ENCODE results near the gene SSTR3.
A peak's percentile ranks its signal among the peaks of the same experiment; 100 is the strongest.
"Not testable (repeated sequence)": the region's sequence is repeated elsewhere in the genome, so short reads cannot be mapped to it uniquely, and the experiment has no call there.

The SSTR3 gene

GRCh38 chr22:37201443-37201820 is 10.8 kb downstream of the SSTR3 start:
- H3K4me1 Mint-ChIP-seq (ENCODE audit: low read depth): peaks cover 43% of the 10 kb centered on the region
- H3K27me3 Mint-ChIP-seq: not testable (repeated sequence)

DNA sequence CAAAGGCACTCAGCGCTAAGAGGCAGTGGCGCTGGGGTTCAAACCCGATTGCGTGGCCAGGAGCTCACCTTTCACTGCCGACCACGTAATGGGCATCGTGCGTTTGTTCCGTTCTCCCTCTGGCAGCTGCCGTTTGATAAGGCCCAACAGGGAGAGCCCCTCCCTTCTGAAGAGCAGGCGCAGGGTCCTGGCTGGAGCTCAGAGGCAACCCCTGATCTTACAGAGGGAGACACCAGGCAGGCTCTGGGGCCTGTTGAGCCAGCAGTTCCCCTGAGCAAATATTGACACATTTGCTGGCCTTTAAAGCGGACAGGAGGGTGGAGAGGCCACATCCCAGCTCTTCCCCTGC is 12.5 kb downstream of the SSTR3 start:
- Mint-ChIP-seq H3K4me1 (ENCODE audit: low read depth) (peaks cover 43% of the 10 kb centered on the region), H3K9me3 (ENCODE audit: low read depth) (no peaks in the 10 kb centered on the region), H3K27me3 (no peaks in the 10 kb centered on the region), H3K27ac (peak overlapping the region; percentile 87), H3K36me3 (no peaks in the 10 kb centered on the region), H3K4me3 (peak overlapping the region; percentile 87)

More at GRCh38 chr22:37201443-37201820, 10.8 kb downstream of the SSTR3 start:
- H3K9me3 Mint-ChIP-seq (ENCODE audit: low read depth); H3K36me3 Mint-ChIP-seq; H3K4me3 Mint-ChIP-seq: not testable (repeated sequence)
- H3K27ac Mint-ChIP-seq: peak overlapping the region; percentile 50

DNA sequence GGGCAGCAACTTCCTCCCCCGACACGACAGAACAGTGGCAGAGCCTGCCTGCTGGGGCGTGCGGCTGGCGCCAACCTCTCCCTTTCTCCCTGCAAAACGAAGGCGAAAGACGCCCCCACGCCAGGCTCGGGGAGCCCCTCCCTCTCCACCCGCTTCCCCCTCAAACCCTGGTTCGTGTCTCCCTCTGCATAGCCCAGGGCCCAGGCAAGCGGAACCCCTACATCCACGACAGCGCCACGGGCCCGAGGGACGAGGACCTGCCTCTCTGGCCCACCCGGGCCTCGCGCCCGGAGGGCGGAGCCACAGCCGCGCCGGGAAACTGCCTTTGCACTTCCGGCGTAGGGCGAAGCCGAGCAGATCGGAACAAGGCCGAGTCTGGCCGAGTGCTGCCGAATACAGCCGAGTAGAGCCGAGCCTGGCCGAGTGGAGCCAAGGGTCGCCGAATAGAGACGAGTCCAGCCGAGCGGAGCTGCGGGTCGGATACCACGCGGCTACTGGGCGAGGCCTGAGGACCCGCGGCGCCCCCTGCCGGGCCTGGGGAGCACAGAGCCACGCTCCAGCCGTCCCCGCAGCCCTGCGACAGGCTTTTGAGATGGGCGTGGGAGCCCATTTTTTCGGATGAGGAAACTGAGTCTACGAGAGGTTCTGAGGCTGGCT is 13.0 kb downstream of the SSTR3 start:
- H3K27me3 Mint-ChIP-seq: no peaks in the 10 kb centered on the region
- peak overlapping the region; percentile 87 for H3K27ac Mint-ChIP-seq
- no peaks in the 10 kb centered on the region for H3K9me3 Mint-ChIP-seq (ENCODE audit: low read depth)
- peaks cover 44% of the 10 kb centered on the region for H3K4me1 Mint-ChIP-seq (ENCODE audit: low read depth)
- peak overlapping the region; percentile 87 for H3K4me3 Mint-ChIP-seq
- H3K36me3 Mint-ChIP-seq: no peaks in the 10 kb centered on the region

- Mint-ChIP-seq H3K27me3 (no peaks in the 10 kb centered on the region), H3K4me1 (ENCODE audit: low read depth) (peaks cover 51% of the 10 kb centered on the region), H3K4me3 (peak overlapping the region; percentile 87), H3K27ac (peak overlapping the region; percentile 96), H3K9me3 (ENCODE audit: low read depth) (no peaks in the 10 kb centered on the region), H3K36me3 (no peaks in the 10 kb centered on the region)
Measured at GRCh38 chr22:37198258-37199102, 13.8 kb downstream of the SSTR3 start.

DNA sequence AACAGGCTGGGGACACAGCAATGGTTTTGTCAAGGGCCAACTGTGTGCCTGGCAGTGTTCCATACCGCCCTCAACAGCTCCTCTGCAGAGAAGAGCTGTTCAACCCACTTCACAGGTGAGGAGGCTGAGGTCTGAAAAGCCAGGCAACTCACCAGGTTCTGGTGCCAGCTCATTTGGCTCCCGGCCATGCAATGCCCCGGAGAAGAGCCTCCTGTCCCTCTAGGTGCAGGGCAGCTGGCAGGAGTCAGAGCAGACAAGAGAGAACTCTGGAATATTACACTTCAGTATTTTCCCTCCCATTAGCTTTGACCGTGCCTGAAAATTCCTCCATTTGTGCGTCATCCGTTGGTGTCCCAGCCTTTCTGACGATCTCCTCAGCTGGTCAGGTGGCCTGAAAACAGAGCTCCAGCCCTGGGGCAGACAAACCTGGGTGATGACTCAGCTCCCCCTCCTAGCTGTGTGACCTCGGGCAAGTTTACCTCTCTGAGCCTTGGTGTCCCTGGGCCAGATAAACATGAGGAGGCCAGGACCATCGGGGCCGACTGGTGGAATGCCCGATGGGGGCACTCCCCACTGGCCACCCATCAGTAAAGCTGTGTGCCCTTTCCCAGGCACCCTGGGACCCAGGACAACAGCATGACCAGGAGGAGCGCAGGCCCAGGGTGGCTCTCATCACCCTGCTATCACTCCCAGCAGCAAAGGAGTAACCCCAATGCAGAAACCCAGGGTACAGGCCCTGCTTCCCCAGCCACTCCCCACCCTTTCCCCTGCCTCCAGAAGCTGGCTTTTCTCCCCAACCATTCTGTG is 14.6 kb downstream of the SSTR3 start:
- Mint-ChIP-seq H3K4me3 (peak overlapping the region; percentile 87), H3K36me3 (no peaks in the 10 kb centered on the region), H3K27ac (peak overlapping the region; percentile 96), H3K9me3 (ENCODE audit: low read depth) (no peaks in the 10 kb centered on the region), H3K27me3 (no peaks in the 10 kb centered on the region), H3K4me1 (ENCODE audit: low read depth) (peaks cover 58% of the 10 kb centered on the region)

- H3K36me3 Mint-ChIP-seq: no peaks in the 10 kb centered on the region
- no peak overlapping the region for H3K4me3 Mint-ChIP-seq
- no peaks in the 10 kb centered on the region for H3K9me3 Mint-ChIP-seq (ENCODE audit: low read depth)
- peaks cover 60% of the 10 kb centered on the region for H3K4me1 Mint-ChIP-seq (ENCODE audit: low read depth)
- H3K27me3 Mint-ChIP-seq: no peaks in the 10 kb centered on the region
- H3K27ac Mint-ChIP-seq: no peak overlapping the region
Measured at GRCh38 chr22:37196539-37197450, 15.5 kb downstream of the SSTR3 start.

- H3K9me3 Mint-ChIP-seq (ENCODE audit: low read depth): no peaks in the 10 kb centered on the region
- H3K36me3 Mint-ChIP-seq: no peaks in the 10 kb centered on the region
- H3K4me1 Mint-ChIP-seq (ENCODE audit: low read depth): peaks cover 55% of the 10 kb centered on the region
- H3K27ac Mint-ChIP-seq: peak overlapping the region; percentile 34
- no peaks in the 10 kb centered on the region for H3K27me3 Mint-ChIP-seq
- H3K4me3 Mint-ChIP-seq: no peak overlapping the region
Measured at GRCh38 chr22:37195921-37196320, 16.4 kb downstream of the SSTR3 start.

DNA sequence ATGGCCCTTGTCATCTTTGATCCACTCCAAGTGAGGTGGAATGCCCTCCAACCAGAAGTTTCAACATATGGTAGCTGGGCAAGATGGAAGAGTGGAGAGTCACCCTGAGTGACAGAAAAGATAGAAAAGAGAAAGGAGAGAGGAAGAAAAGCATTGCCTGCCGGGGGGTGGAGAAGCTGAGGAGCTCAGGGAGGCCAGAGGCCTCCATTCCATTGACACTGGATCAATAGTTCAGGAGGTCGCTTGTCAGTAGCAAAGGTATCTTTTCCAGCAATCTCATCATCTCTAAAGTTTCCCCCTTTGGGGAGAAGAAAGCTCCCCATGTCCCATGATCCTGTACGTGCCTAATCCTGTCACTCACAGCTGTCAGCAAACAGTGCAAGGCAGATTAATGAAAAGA is 17.5 kb downstream of the SSTR3 start:
- Mint-ChIP-seq H3K9me3 (ENCODE audit: low read depth) (no peaks in the 10 kb centered on the region), H3K27me3 (no peaks in the 10 kb centered on the region), H3K4me3 (peak overlapping the region; percentile 20), H3K27ac (peak overlapping the region; percentile 61), H3K4me1 (ENCODE audit: low read depth) (peaks cover 50% of the 10 kb centered on the region), H3K36me3 (no peaks in the 10 kb centered on the region)

- peaks cover 56% of the 10 kb centered on the region for H3K4me1 Mint-ChIP-seq (ENCODE audit: low read depth)
Measured at GRCh38 chr22:37193629-37194191, 18.6 kb downstream of the SSTR3 start.

GRCh38 chr22:37192741-37193140 is 19.5 kb downstream of the SSTR3 start:
- Mint-ChIP-seq H3K4me1 (ENCODE audit: low read depth) (peaks cover 55% of the 10 kb centered on the region), H3K4me3 (no peak overlapping the region), H3K27ac (peak overlapping the region; percentile 84), H3K36me3 (no peaks in the 10 kb centered on the region), H3K9me3 (ENCODE audit: low read depth) (no peaks in the 10 kb centered on the region), H3K27me3 (no peaks in the 10 kb centered on the region)

More at GRCh38 chr22:37193629-37194191, 18.6 kb downstream of the SSTR3 start:
- peak overlapping the region; percentile 69 for H3K4me3 Mint-ChIP-seq
- no peaks in the 10 kb centered on the region for H3K9me3 Mint-ChIP-seq (ENCODE audit: low read depth)
- H3K36me3 Mint-ChIP-seq: no peaks in the 10 kb centered on the region
- H3K27ac Mint-ChIP-seq: peak overlapping the region; percentile 84
- no peaks in the 10 kb centered on the region for H3K27me3 Mint-ChIP-seq

- no peaks in the 10 kb centered on the region for H3K27me3 Mint-ChIP-seq
- H3K4me1 Mint-ChIP-seq (ENCODE audit: low read depth): peaks cover 55% of the 10 kb centered on the region
- H3K9me3 Mint-ChIP-seq (ENCODE audit: low read depth): no peaks in the 10 kb centered on the region
- peak overlapping the region; percentile 84 for H3K27ac Mint-ChIP-seq
- no peaks in the 10 kb centered on the region for H3K36me3 Mint-ChIP-seq
- no peak overlapping the region for H3K4me3 Mint-ChIP-seq
Measured at GRCh38 chr22:37192204-37192603, 20.1 kb downstream of the SSTR3 start.

DNA sequence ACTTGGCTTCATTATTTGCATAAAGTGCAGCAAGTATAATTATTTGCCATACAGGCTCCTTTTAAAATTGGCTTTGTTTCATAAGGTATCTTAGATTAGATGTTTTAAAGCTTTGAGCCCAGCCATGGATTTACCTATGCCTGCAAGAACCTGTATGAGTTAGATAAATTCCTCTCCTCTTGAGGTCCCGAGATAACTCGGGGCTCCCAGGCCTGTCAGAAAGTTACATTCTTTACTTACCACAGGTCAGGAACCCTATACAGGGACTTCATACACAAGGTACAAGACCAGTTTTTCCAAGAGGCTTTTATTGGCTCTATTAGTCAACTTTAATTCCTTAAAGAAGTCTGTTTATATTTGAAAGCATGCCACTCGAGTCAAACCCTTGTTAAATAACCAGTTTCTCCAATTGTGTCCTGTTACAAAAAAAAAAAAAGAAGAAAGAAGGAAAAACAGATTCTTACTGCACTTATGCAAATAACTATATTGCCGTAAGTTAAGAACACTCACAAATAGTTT is 22.0 kb downstream of the SSTR3 start:
- peaks cover 65% of the 10 kb centered on the region for H3K4me1 Mint-ChIP-seq (ENCODE audit: low read depth)
- H3K36me3 Mint-ChIP-seq: no peaks in the 10 kb centered on the region

DNA sequence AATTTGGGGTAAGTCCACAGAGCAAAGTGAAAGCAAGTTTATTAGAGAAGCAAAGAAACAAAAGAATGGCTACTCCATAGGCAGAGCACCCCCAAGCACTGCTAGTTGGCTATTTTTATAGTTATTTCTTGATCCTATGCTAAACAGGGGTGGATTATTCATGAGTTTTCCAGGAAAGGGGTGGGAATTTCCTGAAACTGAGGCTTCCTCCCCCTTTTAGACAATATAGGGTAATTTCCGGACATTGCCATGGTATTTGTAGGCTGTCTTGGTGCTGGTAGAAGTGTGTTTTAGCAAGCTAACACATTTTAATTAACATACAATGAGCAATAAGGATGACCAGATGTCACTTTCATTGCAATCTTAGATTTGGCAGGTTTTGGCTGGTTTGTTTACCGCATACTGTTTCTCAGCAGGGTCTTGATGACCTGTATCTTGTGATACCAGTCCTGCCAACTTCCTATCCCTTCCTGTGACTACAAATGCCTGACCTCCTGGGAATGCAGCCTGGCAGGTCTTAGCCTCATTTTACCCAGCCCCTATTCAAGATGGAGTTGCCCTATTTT is 23.3 kb downstream of the SSTR3 start:
- Mint-ChIP-seq H3K36me3 (no peaks in the 10 kb centered on the region), H3K27ac (peak overlapping the region; percentile 24), H3K9me3 (ENCODE audit: low read depth) (no peaks in the 10 kb centered on the region), H3K4me1 (ENCODE audit: low read depth) (peaks cover 58% of the 10 kb centered on the region), H3K27me3 (no peaks in the 10 kb centered on the region), H3K4me3 (no peak overlapping the region)

More for the DNA sequence above, 22.0 kb downstream of the SSTR3 start:
- Mint-ChIP-seq H3K4me3 (no peak overlapping the region), H3K27me3 (no peaks in the 10 kb centered on the region), H3K9me3 (ENCODE audit: low read depth) (no peaks in the 10 kb centered on the region), H3K27ac (no peak overlapping the region)

All from activated naive CD8-positive, alpha-beta T cell (primary cell).